ENCODE results near the gene COLGALT1. TPM values are rescaled to one million over a fixed set of nuclear protein-coding genes. Genes with fewer than 3 reads are reported as not detected.

The COLGALT1 gene
- total RNA-seq, 1 experiment from 2014 or later, result 86.0 TPM

DNA sequence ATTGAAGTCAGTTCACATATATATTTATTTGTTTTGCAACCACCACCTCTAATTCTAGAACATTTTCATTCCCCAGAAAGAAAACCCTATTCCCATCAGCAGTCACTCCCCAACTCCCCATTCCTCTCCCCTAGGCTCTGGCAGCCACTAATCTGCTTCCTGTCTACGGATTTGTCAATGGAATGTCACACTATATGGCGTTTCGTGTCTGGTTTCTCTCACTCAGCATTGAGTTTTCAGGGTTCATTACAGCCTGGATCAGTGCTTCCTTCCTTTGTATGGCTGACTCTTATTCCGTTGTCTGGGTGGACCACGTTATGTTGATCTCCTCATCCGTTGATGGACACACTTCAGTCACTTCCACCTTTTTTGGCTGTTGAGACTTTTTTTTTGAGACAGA lies 9.3 kb downstream of the COLGALT1 start:
- Histone ChIP-seq H3K79me2 (ENCODE audit: insufficient read depth, low read length) (peaks cover 33% of the 10 kb centered on the region), H2AFZ (ENCODE audit: low read depth, low read length, poor library complexity, severe bottlenecking) (no peak overlapping the region), H3K9me2 (ENCODE audit: insufficient read depth) (no peaks in the 10 kb centered on the region), H3K27me3 (ENCODE audit: insufficient read depth, low read length) (no peaks in the 10 kb centered on the region), H3K27ac (ENCODE audit: low read depth, low read length) (no peak overlapping the region), H3K4me1 (ENCODE audit: control insufficient read depth in 1 of 2, insufficient read depth in 2 of 2, low read length in 2 of 2) (no peaks in the 10 kb centered on the region), H3K9me3 (ENCODE audit: control insufficient read depth in 1 of 2, insufficient read depth in 1 of 2, low read depth in 1 of 2, low read length in 2 of 2) (no peaks in the 10 kb centered on the region), H3K4me3 (replicated peaks in 1 of 2; ENCODE audit: low read depth in 1 of 2, low read length in 2 of 2) (no peak overlapping the region), H4K20me1 (ENCODE audit: insufficient read depth) (no peaks in the 10 kb centered on the region), H3K36me3 (ENCODE audit: control insufficient read depth in 1 of 2, insufficient read depth in 2 of 2, low read length in 2 of 2) (peaks cover 33 to 48% of the 10 kb centered on the region in 2 experiments; a peak in 3 of 4 replicates), H3K9ac (ENCODE audit: low read length) (no peak overlapping the region), H3K4me2 (ENCODE audit: low read length) (no peak overlapping the region)
- ChIA-PET CTCF (no interaction called here), RAD21 (ENCODE audit: low non-redundant PET in 1 of 2, low total read pairs in 2 of 2, uncharacterized antibody in 2 of 2, unreplicated experiment in 2 of 2) (no interaction called here), POLR2A (no interaction called here)
- intact Hi-C loops (cut with micrococcal nuclease), result no loop called here
- no peak for DNase-seq (ENCODE audit: low read depth, low spot score)
- BruUV-seq (replicated peaks), result no TSS peak
- no peak for TF ChIP-seq TCF7L2 (IDR thresholded peaks at IDR 0.05; ENCODE audit: borderline replicate concordance, extremely low read depth, insufficient read depth, insufficient read length)
- TF ChIP-seq EZH2phosphoT487 (IDR thresholded peaks at IDR 0.05; ENCODE audit: borderline replicate concordance), result no peak
- TF ChIP-seq SP1 (IDR thresholded peaks at IDR 0.05; ENCODE audit: low read depth), result no peak
- no peak for TF ChIP-seq CTCF (IDR thresholded peaks at IDR 0.05 in 2 of 3, conservative IDR thresholded peaks at IDR 0.05 in 1 of 3; ENCODE audit: borderline replicate concordance in 1 of 3, insufficient read depth in 1 of 3, low read depth in 2 of 3, low read length in 2 of 3)
- TF ChIP-seq EGR1 (IDR thresholded peaks at IDR 0.05; ENCODE audit: low read depth), result no peak
- no peak for TF ChIP-seq POLR2AphosphoS5 (IDR thresholded peaks at IDR 0.05; ENCODE audit: low read depth, low read length)
- no peak for TF ChIP-seq SIN3A (IDR thresholded peaks at IDR 0.05; ENCODE audit: low read depth)
- no peak for TF ChIP-seq CBX3 (IDR thresholded peaks at IDR 0.05; ENCODE audit: low read depth)
- TF ChIP-seq CEBPB (IDR thresholded peaks at IDR 0.05; ENCODE audit: low read depth), result no peak
- no peak for TF ChIP-seq JUND (IDR thresholded peaks at IDR 0.05)
- no peak for TF ChIP-seq SRF (IDR thresholded peaks at IDR 0.05; ENCODE audit: low read depth)
- TF ChIP-seq, protein P1, sequence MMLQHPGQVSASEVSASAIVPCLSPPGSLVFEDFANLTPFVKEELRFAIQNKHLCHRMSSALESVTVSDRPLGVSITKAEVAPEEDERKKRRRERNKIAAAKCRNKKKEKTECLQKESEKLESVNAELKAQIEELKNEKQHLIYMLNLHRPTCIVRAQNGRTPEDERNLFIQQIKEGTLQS (IDR thresholded peaks at IDR 0.05), result no peak
- TF ChIP-seq, protein P2, sequence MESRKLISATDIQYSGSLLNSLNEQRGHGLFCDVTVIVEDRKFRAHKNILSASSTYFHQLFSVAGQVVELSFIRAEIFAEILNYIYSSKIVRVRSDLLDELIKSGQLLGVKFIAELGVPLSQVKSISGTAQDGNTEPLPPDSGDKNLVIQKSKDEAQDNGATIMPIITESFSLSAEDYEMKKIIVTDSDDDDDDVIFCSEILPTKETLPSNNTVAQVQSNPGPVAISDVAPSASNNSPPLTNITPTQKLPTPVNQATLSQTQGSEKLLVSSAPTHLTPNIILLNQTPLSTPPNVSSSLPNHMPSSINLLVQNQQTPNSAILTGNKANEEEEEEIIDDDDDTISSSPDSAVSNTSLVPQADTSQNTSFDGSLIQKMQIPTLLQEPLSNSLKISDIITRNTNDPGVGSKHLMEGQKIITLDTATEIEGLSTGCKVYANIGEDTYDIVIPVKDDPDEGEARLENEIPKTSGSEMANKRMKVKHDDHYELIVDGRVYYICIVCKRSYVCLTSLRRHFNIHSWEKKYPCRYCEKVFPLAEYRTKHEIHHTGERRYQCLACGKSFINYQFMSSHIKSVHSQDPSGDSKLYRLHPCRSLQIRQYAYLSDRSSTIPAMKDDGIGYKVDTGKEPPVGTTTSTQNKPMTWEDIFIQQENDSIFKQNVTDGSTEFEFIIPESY (IDR thresholded peaks at IDR 0.05; ENCODE audit: extremely low read depth, insufficient replicate concordance, low read length), result no peak
- no peak for TF ChIP-seq RAD21 (IDR thresholded peaks at IDR 0.05; ENCODE audit: low read depth)
- no peak for TF ChIP-seq YY1 (IDR thresholded peaks at IDR 0.05; ENCODE audit: extremely low read depth, insufficient replicate concordance, low read depth, low read length)
- TF ChIP-seq POLR2A (IDR thresholded peaks at IDR 0.05; ENCODE audit: borderline replicate concordance, extremely low read depth, insufficient read depth, insufficient read length), result no peak
- no peak for TF ChIP-seq ZFX (IDR thresholded peaks at IDR 0.05)
- no peak for TF ChIP-seq FOSL1 (IDR thresholded peaks at IDR 0.05; ENCODE audit: low read depth)
- ATAC-seq, result no peak

Measured in HCT116 (cell line).